HUDEP-2 (cell line): ENCODE measurements around the gene ARHGEF18.
A peak's percentile ranks its signal among the peaks of the same experiment; 100 is the strongest.

Experiments used
- DNase-seq, 76 experiments: peaks; one replicate each; lab custom pipeline; 2025; ENCODE audit not compliant: unreplicated experiment in 76 of 76; lab: John Stamatoyannopoulos, UW

The ARHGEF18 gene

GRCh38 chr19:7381073-7381390 lies 32.3 kb downstream of the ARHGEF18 start:
- DNase-seq: no peak

- DNase-seq: no peak
Observed at GRCh38 chr19:7382694-7383093, 34.0 kb downstream of the ARHGEF18 start.

- no peak for DNase-seq
Observed at GRCh38 chr19:7383284-7383683, 34.5 kb downstream of the ARHGEF18 start.

GRCh38 chr19:7385062-7385461 lies 36.3 kb downstream of the ARHGEF18 start:
- no peak for DNase-seq

- DNase-seq: no peak
Observed at GRCh38 chr19:7386308-7386707, 37.6 kb downstream of the ARHGEF18 start.

- no peak for DNase-seq
Observed at GRCh38 chr19:7386769-7387168, 38.0 kb downstream of the ARHGEF18 start.

GRCh38 chr19:7391218-7391670 lies 42.5 kb downstream of the ARHGEF18 start:
- no peak for DNase-seq

GRCh38 chr19:7393459-7393858 lies 44.7 kb downstream of the ARHGEF18 start:
- peak in 1 of 76 experiments; percentile 7 for DNase-seq

GRCh38 chr19:7393939-7394730 lies 45.4 kb downstream of the ARHGEF18 start:
- no peak for DNase-seq

- DNase-seq: peak in 74 of 76 experiments; percentile 44 to 96 (median 86)
Observed at GRCh38 chr19:7394731-7395359, 46.1 kb downstream of the ARHGEF18 start.

GRCh38 chr19:7395360-7396066 lies 46.8 kb downstream of the ARHGEF18 start:
- peak in 2 of 76 experiments; percentile 16 to 32 for DNase-seq

- no peak for DNase-seq
Observed at GRCh38 chr19:7397687-7398086, 49.0 kb downstream of the ARHGEF18 start.
